Measurements from ENCODE around the gene RUSC1.

DNA sequence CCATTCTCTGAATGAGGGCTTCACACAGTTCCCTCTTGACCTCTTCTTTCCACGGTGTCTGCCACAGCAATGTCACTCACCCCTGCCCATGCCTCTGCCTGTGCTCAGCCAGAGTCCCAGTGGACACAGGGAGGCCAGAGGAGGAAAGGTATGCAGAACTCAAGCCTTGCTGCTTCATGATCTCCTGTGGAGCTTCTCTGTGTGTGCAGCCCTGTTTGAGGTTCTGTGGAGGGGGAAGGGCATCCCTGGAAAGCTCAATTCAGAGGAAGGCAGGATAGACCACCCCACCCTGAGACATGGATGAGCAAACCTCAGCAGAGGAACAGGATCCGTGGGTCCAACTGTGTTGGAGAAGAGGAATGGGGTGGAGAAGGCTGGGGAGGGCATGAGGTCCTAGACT, 41.4 kb upstream of the RUSC1 start:
- TF ChIP-seq, protein P1, sequence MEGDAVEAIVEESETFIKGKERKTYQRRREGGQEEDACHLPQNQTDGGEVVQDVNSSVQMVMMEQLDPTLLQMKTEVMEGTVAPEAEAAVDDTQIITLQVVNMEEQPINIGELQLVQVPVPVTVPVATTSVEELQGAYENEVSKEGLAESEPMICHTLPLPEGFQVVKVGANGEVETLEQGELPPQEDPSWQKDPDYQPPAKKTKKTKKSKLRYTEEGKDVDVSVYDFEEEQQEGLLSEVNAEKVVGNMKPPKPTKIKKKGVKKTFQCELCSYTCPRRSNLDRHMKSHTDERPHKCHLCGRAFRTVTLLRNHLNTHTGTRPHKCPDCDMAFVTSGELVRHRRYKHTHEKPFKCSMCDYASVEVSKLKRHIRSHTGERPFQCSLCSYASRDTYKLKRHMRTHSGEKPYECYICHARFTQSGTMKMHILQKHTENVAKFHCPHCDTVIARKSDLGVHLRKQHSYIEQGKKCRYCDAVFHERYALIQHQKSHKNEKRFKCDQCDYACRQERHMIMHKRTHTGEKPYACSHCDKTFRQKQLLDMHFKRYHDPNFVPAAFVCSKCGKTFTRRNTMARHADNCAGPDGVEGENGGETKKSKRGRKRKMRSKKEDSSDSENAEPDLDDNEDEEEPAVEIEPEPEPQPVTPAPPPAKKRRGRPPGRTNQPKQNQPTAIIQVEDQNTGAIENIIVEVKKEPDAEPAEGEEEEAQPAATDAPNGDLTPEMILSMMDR (IDR thresholded peaks at IDR 0.05 in 4 of 5, conservative IDR thresholded peaks at IDR 0.05 in 1 of 5) = no peak
- no peak for TF ChIP-seq POLR2A (IDR thresholded peaks at IDR 0.05)

Data from gastrocnemius medialis (tissue), 4 donors.